ENCODE data around the gene ARIH1. TPM values are rescaled to one million over a fixed set of nuclear protein-coding genes. Genes with fewer than 3 reads are reported as not detected.

Gene ARIH1
- total and polyA plus RNA-seq, 2 donors (not counting 1 experiment from before 2014, with no cell fraction given), result 27.9 to 62.3 TPM

GRCh38 chr15:72493220-72493619, 19.1 kb downstream of the ARIH1 start:
- Histone ChIP-seq H3K4me1 (ENCODE audit: control insufficient read depth, extremely low read depth, insufficient read depth, low read length) (peaks cover 2% of the 10 kb centered on the region), H3K4me3 (replicated peaks in 1 of 4; ENCODE audit: control extremely low read depth in 1 of 4, insufficient read depth in 1 of 4, low read depth in 3 of 4, low read length in 4 of 4) (no peak overlapping the region), H3K27ac (ENCODE audit: insufficient read depth, low read length) (no peak overlapping the region), H3K36me3 (ENCODE audit: control insufficient read depth, insufficient read depth, low read length) (no peaks in the 10 kb centered on the region), H3K9me3 (ENCODE audit: control insufficient read depth, insufficient read depth, low read depth, low read length) (no peaks in the 10 kb centered on the region), H3K79me2 (ENCODE audit: control insufficient read depth, insufficient read depth, low read length) (peaks cover 96% of the 10 kb centered on the region), H4K20me1 (ENCODE audit: control insufficient read depth, extremely low read depth, insufficient read depth, low read length) (peaks cover 7% of the 10 kb centered on the region), H2AFZ (ENCODE audit: low read length) (no peak overlapping the region), H3K4me2 (ENCODE audit: extremely low read depth, insufficient read depth, low read length) (no peak overlapping the region), H3K9ac (ENCODE audit: insufficient read depth, low read length) (no peak overlapping the region), H3K27me3 (ENCODE audit: control insufficient read depth, insufficient read depth, low read length) (no peaks in the 10 kb centered on the region)
- TF ChIP-seq CTCF (conservative IDR thresholded peaks at IDR 0.05 in 1 of 2, IDR thresholded peaks at IDR 0.05 in 1 of 2; ENCODE audit: low read depth in 1 of 2, low read length in 2 of 2), result no peak
- TF ChIP-seq EZH2 (IDR thresholded peaks at IDR 0.05; ENCODE audit: low read length, missing control alignments), result no peak
- no peak for DNase-seq (ENCODE audit: low read depth in 2 of 2)

- Histone ChIP-seq H2AFZ (ENCODE audit: low read length) (no peak overlapping the region), H4K20me1 (ENCODE audit: control insufficient read depth, extremely low read depth, insufficient read depth, low read length) (peaks cover 7% of the 10 kb centered on the region), H3K27ac (ENCODE audit: insufficient read depth, low read length) (no peak overlapping the region), H3K36me3 (ENCODE audit: control insufficient read depth, insufficient read depth, low read length) (no peaks in the 10 kb centered on the region), H3K4me1 (ENCODE audit: control insufficient read depth, extremely low read depth, insufficient read depth, low read length) (peaks cover 2% of the 10 kb centered on the region), H3K79me2 (ENCODE audit: control insufficient read depth, insufficient read depth, low read length) (peaks cover 90% of the 10 kb centered on the region), H3K4me2 (ENCODE audit: extremely low read depth, insufficient read depth, low read length) (no peak overlapping the region), H3K9ac (ENCODE audit: insufficient read depth, low read length) (no peak overlapping the region), H3K27me3 (ENCODE audit: control insufficient read depth, insufficient read depth, low read length) (no peaks in the 10 kb centered on the region), H3K4me3 (replicated peaks in 1 of 4; ENCODE audit: control extremely low read depth in 1 of 4, insufficient read depth in 1 of 4, low read depth in 3 of 4, low read length in 4 of 4) (no peak overlapping the region), H3K9me3 (ENCODE audit: control insufficient read depth, insufficient read depth, low read depth, low read length) (no peaks in the 10 kb centered on the region)
- no peak for DNase-seq (ENCODE audit: low read depth in 2 of 2)
- no peak for TF ChIP-seq CTCF (conservative IDR thresholded peaks at IDR 0.05 in 1 of 2, IDR thresholded peaks at IDR 0.05 in 1 of 2; ENCODE audit: low read depth in 1 of 2, low read length in 2 of 2)
- TF ChIP-seq EZH2 (IDR thresholded peaks at IDR 0.05; ENCODE audit: low read length, missing control alignments), result no peak
Measured at GRCh38 chr15:72495007-72495406, 20.9 kb downstream of the ARIH1 start.

GRCh38 chr15:72496783-72497182, 22.7 kb downstream of the ARIH1 start:
- no peaks in the 10 kb centered on the region for H3K27me3 ChIP-seq (ENCODE audit: control insufficient read depth, insufficient read depth, low read length)
- no peaks in the 10 kb centered on the region for H3K36me3 ChIP-seq (ENCODE audit: control insufficient read depth, insufficient read depth, low read length)
- TF ChIP-seq CTCF (conservative IDR thresholded peaks at IDR 0.05 in 1 of 2, IDR thresholded peaks at IDR 0.05 in 1 of 2; ENCODE audit: low read depth in 1 of 2, low read length in 2 of 2), result no peak
- TF ChIP-seq EZH2 (IDR thresholded peaks at IDR 0.05; ENCODE audit: low read length, missing control alignments), result no peak
- H3K4me1 ChIP-seq (ENCODE audit: control insufficient read depth, extremely low read depth, insufficient read depth, low read length), result peaks cover 2% of the 10 kb centered on the region
- H3K27ac ChIP-seq (ENCODE audit: insufficient read depth, low read length), result no peak overlapping the region
- no peak overlapping the region for H3K4me3 ChIP-seq (replicated peaks in 1 of 4; ENCODE audit: control extremely low read depth in 1 of 4, insufficient read depth in 1 of 4, low read depth in 3 of 4, low read length in 4 of 4)
- H2AFZ ChIP-seq (ENCODE audit: low read length), result no peak overlapping the region
- peaks cover 86% of the 10 kb centered on the region for H3K79me2 ChIP-seq (ENCODE audit: control insufficient read depth, insufficient read depth, low read length)
- no peak overlapping the region for H3K9ac ChIP-seq (ENCODE audit: insufficient read depth, low read length)
- H3K9me3 ChIP-seq (ENCODE audit: control insufficient read depth, insufficient read depth, low read depth, low read length), result no peaks in the 10 kb centered on the region
- H3K4me2 ChIP-seq (ENCODE audit: extremely low read depth, insufficient read depth, low read length), result no peak overlapping the region
- peaks cover 4% of the 10 kb centered on the region for H4K20me1 ChIP-seq (ENCODE audit: control insufficient read depth, extremely low read depth, insufficient read depth, low read length)
- DNase-seq (ENCODE audit: low read depth in 2 of 2), result no peak
